Measurements from ENCODE around the gene CARM1.
"Not testable (repeated sequence)": the region's sequence is repeated elsewhere in the genome, so short reads cannot be mapped to it uniquely, and the experiment has no call there.

CARM1 gene

GRCh38 chr19:10872546-10873107, 1.3 kb downstream of the CARM1 start:
- in situ Hi-C loops (cut with MboI; ENCODE audit: low sequenced_read_pairs) = no loop called here

GRCh38 chr19:10874024-10874423, 2.7 kb downstream of the CARM1 start:
- in situ Hi-C loops (cut with MboI; ENCODE audit: low sequenced_read_pairs) = no loop called here

GRCh38 chr19:10876459-10877240, 5.3 kb downstream of the CARM1 start:
- in situ Hi-C loops (cut with MboI; ENCODE audit: low sequenced_read_pairs) = no loop called here

GRCh38 chr19:10877608-10878007, 6.3 kb downstream of the CARM1 start:
- in situ Hi-C loops (cut with MboI; ENCODE audit: low sequenced_read_pairs) = not testable (repeated sequence)

- in situ Hi-C loops (cut with MboI; ENCODE audit: low sequenced_read_pairs) = no loop called here
Measured at GRCh38 chr19:10878253-10878652, 6.9 kb downstream of the CARM1 start.

- in situ Hi-C loops (cut with MboI; ENCODE audit: low sequenced_read_pairs) = no loop called here
Measured at GRCh38 chr19:10881403-10882107, 10.2 kb downstream of the CARM1 start.

GRCh38 chr19:10882108-10882457, 10.7 kb downstream of the CARM1 start:
- in situ Hi-C loops (cut with MboI; ENCODE audit: low sequenced_read_pairs) = no loop called here

- in situ Hi-C loops (cut with MboI; ENCODE audit: low sequenced_read_pairs) = no loop called here
Measured at GRCh38 chr19:10884274-10884673, 12.9 kb downstream of the CARM1 start.

- in situ Hi-C loops (cut with MboI; ENCODE audit: low sequenced_read_pairs) = no loop called here
Measured at GRCh38 chr19:10885201-10886169, 14.1 kb downstream of the CARM1 start.

GRCh38 chr19:10887616-10888367, 16.4 kb downstream of the CARM1 start:
- in situ Hi-C loops (cut with MboI; ENCODE audit: low sequenced_read_pairs) = no loop called here

- in situ Hi-C loops (cut with MboI; ENCODE audit: low sequenced_read_pairs) = no loop called here
Measured at GRCh38 chr19:10888421-10888866, 17.1 kb downstream of the CARM1 start.

GRCh38 chr19:10889880-10890279, 18.5 kb downstream of the CARM1 start:
- in situ Hi-C loops (cut with MboI; ENCODE audit: low sequenced_read_pairs) = no loop called here

GRCh38 chr19:10891405-10892086, 20.2 kb downstream of the CARM1 start:
- in situ Hi-C loops (cut with MboI; ENCODE audit: low sequenced_read_pairs) = no loop called here

- in situ Hi-C loops (cut with MboI; ENCODE audit: low sequenced_read_pairs) = no loop called here
Measured at GRCh38 chr19:10892256-10892655, 20.9 kb downstream of the CARM1 start.

GRCh38 chr19:10894911-10895213, 23.5 kb downstream of the CARM1 start:
- in situ Hi-C loops (cut with MboI; ENCODE audit: low sequenced_read_pairs) = no loop called here

GRCh38 chr19:10895363-10895762, 24.0 kb downstream of the CARM1 start:
- in situ Hi-C loops (cut with MboI; ENCODE audit: low sequenced_read_pairs) = no loop called here

- in situ Hi-C loops (cut with MboI; ENCODE audit: low sequenced_read_pairs) = no loop called here
Measured at GRCh38 chr19:10895920-10896319, 24.6 kb downstream of the CARM1 start.

GRCh38 chr19:10896851-10897526, 25.6 kb downstream of the CARM1 start:
- in situ Hi-C loops (cut with MboI; ENCODE audit: low sequenced_read_pairs) = no loop called here

- in situ Hi-C loops (cut with MboI; ENCODE audit: low sequenced_read_pairs) = no loop called here
Measured at GRCh38 chr19:10898633-10899032, 27.3 kb downstream of the CARM1 start.
